CD14-positive monocyte (primary cell): Measurements from ENCODE around the gene HEXA. TPM values are rescaled to one million over a fixed set of nuclear protein-coding genes. Genes with fewer than 3 reads are reported as not detected.

Source experiments
- DNase-seq, 3 donors: peaks; one replicate each; pipeline ENCODE4 v3.0.0-alpha.2; 2011 to 2022
- H2AFZ ChIP-seq: 2 replicates; pipeline ENCODE4 v1.6.0; 2012; ENCODE audit warnings: mild to moderate bottlenecking, low read depth, low read length, inconsistent platforms; ENCODE audit not compliant: insufficient read depth, poor library complexity, severe bottlenecking
- H3K27ac ChIP-seq, 2 donors: 1 replicate in 1 of 2; 2 replicates in 1 of 2; pipeline ENCODE4 v1.5.1; 2012 to 2013; ENCODE audit warnings: low read length in 2 of 2, control low read depth in 1 of 2, inconsistent platforms in 1 of 2, low read depth in 1 of 2, mild to moderate bottlenecking in 1 of 2
- H3K27me3 ChIP-seq, 2 donors: one replicate each; pipeline versions ENCODE4 v1.6.0 to v1.6.1; 2011 to 2013; ENCODE audit warnings: low read length in 2 of 2; ENCODE audit not compliant: control insufficient read depth in 2 of 2, insufficient read depth in 2 of 2
- H3K36me3 ChIP-seq, 2 donors: replicated peaks in 1 of 2; 1 replicate in 1 of 2; 2 replicates in 1 of 2; pipeline versions ENCODE4 v1.5.1 to v1.6.1; 2012 to 2013; ENCODE audit warnings: low read length in 2 of 2, control low read depth in 1 of 2, inconsistent platforms in 1 of 2, mild to moderate bottlenecking in 1 of 2; ENCODE audit not compliant: insufficient read depth in 2 of 2, control insufficient read depth in 1 of 2
- H3K4me1 ChIP-seq, 2 donors: 1 replicate in 1 of 2; 2 replicates in 1 of 2; pipeline versions ENCODE4 v1.5.1 to v1.6.1; 2012 to 2013; ENCODE audit warnings: low read length in 2 of 2, control low read depth in 1 of 2, inconsistent platforms in 1 of 2, mild to moderate bottlenecking in 1 of 2, moderate library complexity in 1 of 2; ENCODE audit not compliant: insufficient read depth in 2 of 2, control insufficient read depth in 1 of 2
- H3K4me2 ChIP-seq: replicated peaks from 2 replicates; pipeline ENCODE3; 2012; ENCODE audit warnings: low read length, moderate library complexity, mild to moderate bottlenecking; ENCODE audit not compliant: poor library complexity, severe bottlenecking; ENCODE audit errors: extremely low read depth
- H3K4me3 ChIP-seq, 3 experiments: fragments of 200-600 bp in 1 of 3; sonication (generic) in 1 of 3; replicated peaks in 1 of 3; 1 replicate in 2 of 3; 2 replicates in 1 of 3; pipeline ENCODE4 v1.5.1; 2011 to 2013; ENCODE audit warnings: low read length in 3 of 3, mild to moderate bottlenecking in 3 of 3, control low read depth in 2 of 3, low read depth in 2 of 3, inconsistent platforms in 1 of 3, moderate library complexity in 1 of 3
- H3K79me2 ChIP-seq: 2 replicates; pipeline ENCODE4 v1.6.0; 2012; ENCODE audit warnings: mild to moderate bottlenecking, control low read depth, inconsistent platforms, low read length, moderate library complexity; ENCODE audit not compliant: insufficient read depth
- H3K9ac ChIP-seq: 2 replicates; pipeline ENCODE4 v1.6.0; 2017; ENCODE audit warnings: low read length, mild to moderate bottlenecking; ENCODE audit not compliant: insufficient read depth, poor library complexity, severe bottlenecking
- H3K9me3 ChIP-seq, 2 donors: replicated peaks in 1 of 2; 1 replicate in 1 of 2; 2 replicates in 1 of 2; pipeline versions ENCODE4 v1.5.1 to v1.6.1; 2012 to 2013; ENCODE audit warnings: low read length in 2 of 2, control low read depth in 1 of 2; ENCODE audit not compliant: control insufficient read depth in 1 of 2, insufficient read depth in 1 of 2
- H4K20me1 ChIP-seq: 2 replicates; pipeline ENCODE4 v1.6.0; 2012; ENCODE audit warnings: mild to moderate bottlenecking, low read length, control low read depth, moderate library complexity; ENCODE audit not compliant: insufficient read depth
- H3K27ac Mint-ChIP-seq, 7 donors: one replicate each; pipeline ENCODE4 v1.8.0; 2020; ENCODE audit warnings: mild to moderate bottlenecking in 7 of 7, mixed read lengths in 7 of 7, moderate library complexity in 6 of 7, inconsistent platforms in 2 of 7
- H3K27me3 Mint-ChIP-seq, 3 donors: one replicate each; pipeline ENCODE4 v1.8.0; 2021 to 2022; ENCODE audit warnings: low read depth in 3 of 3, mild to moderate bottlenecking in 3 of 3, mixed read lengths in 3 of 3, moderate library complexity in 3 of 3, inconsistent platforms in 1 of 3
- H3K36me3 Mint-ChIP-seq, 2 donors: one replicate each; pipeline ENCODE4 v1.8.0; 2020; ENCODE audit warnings: mixed read lengths in 2 of 2, inconsistent platforms in 1 of 2, mild to moderate bottlenecking in 1 of 2
- H3K4me1 Mint-ChIP-seq: one replicate; pipeline ENCODE4 v1.8.0; 2020; ENCODE audit warnings: mild to moderate bottlenecking, mixed read lengths
- H3K4me3 Mint-ChIP-seq, 2 donors: one replicate each; pipeline ENCODE4 v1.8.0; 2020; ENCODE audit warnings: mild to moderate bottlenecking in 2 of 2, mixed read lengths in 2 of 2, moderate library complexity in 1 of 2
- H3K9me3 Mint-ChIP-seq, 7 donors: one replicate each; pipeline ENCODE4 v1.8.0; 2020 to 2022; ENCODE audit warnings: mixed read lengths in 7 of 7, mild to moderate bottlenecking in 6 of 7, moderate library complexity in 6 of 7, inconsistent platforms in 2 of 7
- CTCF ChIP-seq: fragments of 200-600 bp; IDR thresholded peaks from one replicate; pipeline ENCODE4 v1.8.0; 2022; ENCODE audit warnings: antibody characterized with exemption, mild to moderate bottlenecking
- WGBS: methylation state at CpG from one replicate; pipeline ENCODE4 v1.1.5; 2013; ENCODE audit warnings: missing lambda C conversion rate; ENCODE audit not compliant: insufficient coverage; 5-methylcytosine and 5-hydroxymethylcytosine counted together
- intact Hi-C, 2 donors: fragments of 100-400 bp; cut with micrococcal nuclease; formaldehyde crosslinking; loops; one replicate each; pipeline versions ENCODE4 v1.15.0 to v1.15.1; 2023
- polyA plus RNA-seq, 3 donors: library from polyadenylated mRNA; depleted of rRNA in 1 of 3; unstranded in 2 of 3; stranded (reverse) in 1 of 3; fragments of 300-500 nt in 2 of 3; fragments of >200 nt in 1 of 3; fragmentation: Illumina TruSeq in 2 of 3; gene quantifications; 1 replicate in 2 of 3; 2 replicates in 1 of 3; pipeline ENCODE4 v1.2.3, GENCODE V29; 2012 to 2021

HEXA gene
- polyA plus RNA-seq, 3 donors = 164 to 192 (median 186) TPM

GRCh38 chr15:72354496-72354895, 21.3 kb downstream of the HEXA start:
- TF ChIP-seq CTCF = no peak
- H2AFZ ChIP-seq = no peak overlapping the region
- H3K9ac ChIP-seq = no peak overlapping the region
- peaks cover 29% of the 10 kb centered on the region for H3K4me1 Mint-ChIP-seq
- H4K20me1 ChIP-seq = peaks cover 47% of the 10 kb centered on the region
- WGBS = no CpG with 5 or more reads among the region's 1 CpG
- no peaks in the 10 kb centered on the region for H3K27me3 Mint-ChIP-seq
- no peak overlapping the region for H3K27ac ChIP-seq
- peaks cover 12 to 19% of the 10 kb centered on the region in 2 donors for H3K4me1 ChIP-seq
- no peak for DNase-seq
- intact Hi-C loops = no loop called here
- peaks cover 65 to 96% of the 10 kb centered on the region in 2 donors for H3K36me3 ChIP-seq
- no peak overlapping the region for H3K4me3 ChIP-seq
- H3K27ac Mint-ChIP-seq = no peak overlapping the region
- no peaks in the 10 kb centered on the region for H3K9me3 Mint-ChIP-seq
- no peak overlapping the region for H3K4me3 Mint-ChIP-seq
- H3K36me3 Mint-ChIP-seq = peaks cover 71 to 93% of the 10 kb centered on the region in 2 donors
- H3K27me3 ChIP-seq = no peaks in the 10 kb centered on the region
- H3K9me3 ChIP-seq = no peaks in the 10 kb centered on the region
- H3K4me2 ChIP-seq = no peak overlapping the region
- peaks cover 36% of the 10 kb centered on the region for H3K79me2 ChIP-seq

DNA sequence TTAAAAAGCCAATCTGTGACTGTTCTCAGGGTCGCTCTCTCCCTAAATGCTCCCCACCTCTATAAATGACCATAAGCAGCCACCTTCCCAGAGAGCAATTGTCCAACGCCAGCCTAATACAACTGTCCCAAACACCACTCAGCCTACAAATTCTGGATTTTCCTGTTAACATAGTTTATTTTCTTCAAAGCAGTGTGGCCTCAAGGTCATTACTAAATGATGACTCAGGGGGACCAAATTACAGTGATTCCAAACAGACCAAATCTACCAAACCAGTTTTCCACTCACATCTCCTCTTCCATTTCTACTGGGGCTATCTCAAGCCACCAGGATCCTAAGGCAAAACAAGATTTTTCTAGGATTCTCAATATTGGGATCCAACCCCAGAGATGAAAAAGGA, 22.5 kb downstream of the HEXA start:
- Mint-ChIP-seq H3K4me3 (no peak overlapping the region), H3K36me3 (peaks cover 79 to 99% of the 10 kb centered on the region in 2 donors), H3K27ac (peak overlapping the region in 1 of 7 donors; percentile 60), H3K27me3 (no peaks in the 10 kb centered on the region), H3K4me1 (peaks cover 21% of the 10 kb centered on the region), H3K9me3 (no peaks in the 10 kb centered on the region)
- H3K9ac ChIP-seq = no peak overlapping the region
- TF ChIP-seq CTCF = no peak
- peaks cover 34% of the 10 kb centered on the region for H4K20me1 ChIP-seq
- H3K4me3 ChIP-seq = no peak overlapping the region
- intact Hi-C loops = no loop called here
- no peak overlapping the region for H3K4me2 ChIP-seq
- H3K27me3 ChIP-seq = no peaks in the 10 kb centered on the region
- no peak overlapping the region for H3K27ac ChIP-seq
- peaks cover 12 to 19% of the 10 kb centered on the region in 2 donors for H3K4me1 ChIP-seq
- H3K36me3 ChIP-seq = peaks cover 77 to 99% of the 10 kb centered on the region in 2 donors
- H2AFZ ChIP-seq = no peak overlapping the region
- WGBS = 100% methylated on average over 2 of the region's 2 CpGs
- DNase-seq = no peak
- H3K9me3 ChIP-seq = no peaks in the 10 kb centered on the region
- H3K79me2 ChIP-seq = peaks cover 24% of the 10 kb centered on the region
